HG03175 (cell line): ENCODE measurements around the gene RPS6KC1.
"Not testable (repeated sequence)": the region's sequence is repeated elsewhere in the genome, so short reads cannot be mapped to it uniquely, and the experiment has no call there.

Experiments used
- ATAC-seq: cut with Tn5 transposase; IDR thresholded peaks from one replicate; pipeline ENCODE4 v1.9.1; 2021; ENCODE audit warnings: mild to moderate bottlenecking, moderate library complexity; ENCODE audit not compliant: unreplicated experiment

RPS6KC1 gene

GRCh38 chr1:213269829-213270228 is 218.8 kb downstream of the RPS6KC1 start:
- ATAC-seq = no peak

- ATAC-seq = no peak
Observed at GRCh38 chr1:213273546-213273945, 222.5 kb downstream of the RPS6KC1 start.

GRCh38 chr1:213274140-213274539 is 223.1 kb downstream of the RPS6KC1 start:
- no peak for ATAC-seq

- no peak for ATAC-seq
Observed at GRCh38 chr1:213275293-213275692, 224.3 kb downstream of the RPS6KC1 start.

GRCh38 chr1:213276236-213276635 is 225.2 kb downstream of the RPS6KC1 start:
- ATAC-seq = no peak

- ATAC-seq = no peak
Observed at GRCh38 chr1:213277036-213277435, 226.0 kb downstream of the RPS6KC1 start.

GRCh38 chr1:213279410-213279809 is 228.4 kb downstream of the RPS6KC1 start:
- ATAC-seq = no peak

- no peak for ATAC-seq
Observed at GRCh38 chr1:213281640-213282301, 230.7 kb downstream of the RPS6KC1 start.

GRCh38 chr1:213284626-213285025 is 233.6 kb downstream of the RPS6KC1 start:
- no peak for ATAC-seq

GRCh38 chr1:213286235-213286634 is 235.2 kb downstream of the RPS6KC1 start:
- no peak for ATAC-seq

- ATAC-seq = no peak
Observed at GRCh38 chr1:213287987-213288386, 236.9 kb downstream of the RPS6KC1 start.

- ATAC-seq = no peak
Observed at GRCh38 chr1:213291526-213291925, 240.5 kb downstream of the RPS6KC1 start.

GRCh38 chr1:213292614-213293013 is 241.6 kb downstream of the RPS6KC1 start:
- ATAC-seq = no peak

GRCh38 chr1:213295860-213296259 is 244.8 kb downstream of the RPS6KC1 start:
- ATAC-seq = no peak

GRCh38 chr1:213296558-213296957 is 245.5 kb downstream of the RPS6KC1 start:
- ATAC-seq = no peak

- ATAC-seq = no peak
Observed at GRCh38 chr1:213297021-213297420, 246.0 kb downstream of the RPS6KC1 start.

GRCh38 chr1:213300433-213300832 is 249.4 kb downstream of the RPS6KC1 start:
- no peak for ATAC-seq

- not testable (repeated sequence) for ATAC-seq
Observed at GRCh38 chr1:213301524-213301923, 250.5 kb downstream of the RPS6KC1 start.

GRCh38 chr1:213303286-213303685 is 252.2 kb downstream of the RPS6KC1 start:
- no peak for ATAC-seq

GRCh38 chr1:213315571-213315970 is 264.5 kb downstream of the RPS6KC1 start:
- ATAC-seq = no peak

GRCh38 chr1:213318458-213318857 is 267.4 kb downstream of the RPS6KC1 start:
- ATAC-seq = not testable (repeated sequence)

GRCh38 chr1:213320191-213320870 is 269.3 kb downstream of the RPS6KC1 start:
- no peak for ATAC-seq
